ENCODE results near the gene FGF10.

FGF10 gene

GRCh38 chr5:44266882-44267576 lies 122.2 kb downstream of the FGF10 start:
- H3K4me3 ChIP-seq (ENCODE audit: low read depth, low read length) = no peak overlapping the region
- CTCF ChIA-PET = no interaction called here
- DNase-seq (ENCODE audit: low read depth, low spot score) = no peak
- POLR2A ChIA-PET = no interaction called here
- no peak for TF ChIP-seq CTCF (IDR thresholded peaks at IDR 0.05; ENCODE audit: insufficient read depth, low read length, missing control alignments)

- TF ChIP-seq CTCF (IDR thresholded peaks at IDR 0.05; ENCODE audit: insufficient read depth, low read length, missing control alignments) = no peak
- no peak overlapping the region for H3K4me3 ChIP-seq (ENCODE audit: low read depth, low read length)
- CTCF ChIA-PET = no interaction called here
- POLR2A ChIA-PET = no interaction called here
- DNase-seq (ENCODE audit: low read depth, low spot score) = no peak
These were observed 123.5 kb downstream of the FGF10 start for GRCh38 chr5:44265713-44266112.

- no peak for DNase-seq (ENCODE audit: low read depth, low spot score)
- no peak for TF ChIP-seq CTCF (IDR thresholded peaks at IDR 0.05; ENCODE audit: insufficient read depth, low read length, missing control alignments)
- POLR2A ChIA-PET = no interaction called here
- H3K4me3 ChIP-seq (ENCODE audit: low read depth, low read length) = no peak overlapping the region
- CTCF ChIA-PET = no interaction called here
These were observed 128.4 kb downstream of the FGF10 start for GRCh38 chr5:44260793-44261192.

- no peak for DNase-seq (ENCODE audit: low read depth, low spot score)
- ChIA-PET CTCF (no interaction called here), POLR2A (no interaction called here)
- no peak overlapping the region for H3K4me3 ChIP-seq (ENCODE audit: low read depth, low read length)
- TF ChIP-seq CTCF (IDR thresholded peaks at IDR 0.05; ENCODE audit: insufficient read depth, low read length, missing control alignments) = no peak
These were observed 131.4 kb downstream of the FGF10 start for GRCh38 chr5:44257653-44258365.

GRCh38 chr5:44257221-44257620 lies 132.0 kb downstream of the FGF10 start:
- TF ChIP-seq CTCF (IDR thresholded peaks at IDR 0.05; ENCODE audit: insufficient read depth, low read length, missing control alignments) = no peak
- H3K4me3 ChIP-seq (ENCODE audit: low read depth, low read length) = no peak overlapping the region
- DNase-seq (ENCODE audit: low read depth, low spot score) = no peak
- CTCF ChIA-PET = no interaction called here
- POLR2A ChIA-PET = no interaction called here
